ENCODE results near the gene AP3D1.

GRCh38 chr19:2057484-2058469, 93.6 kb downstream of the AP3D1 start:
- TF ChIP-seq POLR2A (IDR thresholded peaks at IDR 0.05): no peak
- no peak for TF ChIP-seq CTCF (IDR thresholded peaks at IDR 0.05 in 4 of 5, conservative IDR thresholded peaks at IDR 0.05 in 1 of 5)
